Right lobe of liver (tissue), 6 donors: ENCODE results near the gene RDH12. TPM values are rescaled to one million over a fixed set of nuclear protein-coding genes. Genes with fewer than 3 reads are reported as not detected.

ENCODE experiments used
- ATAC-seq, 4 donors: fragments of 200-7000 bp; cut with Tn5 transposase; one replicate each; pipeline ENCODE4 v1.9.1; 2020; ENCODE audit warnings: mild to moderate bottlenecking in 4 of 4, moderate library complexity in 4 of 4
- DNase-seq, 3 donors: peaks; one replicate each; pipeline ENCODE4 v3.0.0-alpha.2; 2020
- H3K27ac ChIP-seq, 3 donors: fragments of 200-600 bp; one replicate each; pipeline ENCODE4 v1.8.0; 2022
- H3K27me3 ChIP-seq, 2 donors: fragments of 200-600 bp; one replicate each; pipeline ENCODE4 v1.8.0; 2022
- H3K36me3 ChIP-seq, 4 donors: fragments of 200-600 bp; sonication (generic) in 1 of 4; one replicate each; pipeline versions ENCODE4 v1.5.1 to v1.8.0; 2017 to 2022; ENCODE audit warnings: control low read depth in 1 of 4
- H3K4me1 ChIP-seq, 4 donors: fragments of 200-600 bp; sonication (generic) in 1 of 4; one replicate each; pipeline versions ENCODE4 v1.5.1 to v1.8.0; 2017 to 2022; ENCODE audit warnings: control low read depth in 1 of 4
- H3K4me3 ChIP-seq, 3 donors: fragments of 200-600 bp; one replicate each; pipeline ENCODE4 v1.8.0; 2022
- H3K9me3 ChIP-seq, 4 donors: fragments of 200-600 bp; sonication (generic) in 1 of 4; one replicate each; pipeline versions ENCODE4 v1.5.1 to v1.8.0; 2017 to 2022; ENCODE audit warnings: control low read depth in 1 of 4
- POLR2A ChIP-seq: fragments of 450-650 bp; IDR thresholded peaks from one replicate; pipeline ENCODE4 v1.6.1; 2017; ENCODE audit warnings: antibody characterized with exemption, mild to moderate bottlenecking
- WGBS: methylation state at CpG from one replicate; pipeline ENCODE4 v1.1.6; 2018; ENCODE audit warnings: low coverage, low lambda C conversion rate; ENCODE audit not compliant: insufficient coverage; ENCODE audit errors: missing lambda C conversion rate; 5-methylcytosine and 5-hydroxymethylcytosine counted together
- intact Hi-C, 2 donors: fragments of 100-400 bp; cut with DNase I; formaldehyde crosslinking; loops; one replicate each; pipeline versions ENCODE4 v1.11.2 to v1.14.1; 2022
- total RNA-seq, 6 experiments: library from RNA; depleted of rRNA in 2 of 6; stranded (reverse); fragments of >200 nt in 2 of 6; fragmentation: NEBNext Ultra II Directional in 3 of 6; extraction: Animal tissue kit (Norgen Biotek cat#: 25700) in 3 of 6; gene quantifications; one replicate each; pipeline versions ENCODE4 v1.1.0 to v1.2.4, GENCODE V29; 2016 to 2023
- TF ChIP-seq, protein P1 (sequence below), 4 donors: fragments of 200-600 bp in 3 of 4; fragments of 450-650 bp in 1 of 4; IDR thresholded peaks; one replicate each; pipeline versions ENCODE4 v1.5.1 to v1.8.0; 2016 to 2022; ENCODE audit warnings: antibody characterized with exemption in 4 of 4, mild to moderate bottlenecking in 2 of 4
- donor health status: DM: no; HTN: yes; CAD: no.
- donor health status: DM: no; HTN: no; CAD: no.
- donor health status: DM: no; HTN: no; CAD: no.
- donor health status: DM: no; HTN: yes; CAD: no.
- donor health status: DM: no; HTN: yes; CAD: no.

The RDH12 gene
- total RNA-seq, 6 experiments from 2014 or later: 0.22 to 2.4 (median 1.2) TPM

DNA sequence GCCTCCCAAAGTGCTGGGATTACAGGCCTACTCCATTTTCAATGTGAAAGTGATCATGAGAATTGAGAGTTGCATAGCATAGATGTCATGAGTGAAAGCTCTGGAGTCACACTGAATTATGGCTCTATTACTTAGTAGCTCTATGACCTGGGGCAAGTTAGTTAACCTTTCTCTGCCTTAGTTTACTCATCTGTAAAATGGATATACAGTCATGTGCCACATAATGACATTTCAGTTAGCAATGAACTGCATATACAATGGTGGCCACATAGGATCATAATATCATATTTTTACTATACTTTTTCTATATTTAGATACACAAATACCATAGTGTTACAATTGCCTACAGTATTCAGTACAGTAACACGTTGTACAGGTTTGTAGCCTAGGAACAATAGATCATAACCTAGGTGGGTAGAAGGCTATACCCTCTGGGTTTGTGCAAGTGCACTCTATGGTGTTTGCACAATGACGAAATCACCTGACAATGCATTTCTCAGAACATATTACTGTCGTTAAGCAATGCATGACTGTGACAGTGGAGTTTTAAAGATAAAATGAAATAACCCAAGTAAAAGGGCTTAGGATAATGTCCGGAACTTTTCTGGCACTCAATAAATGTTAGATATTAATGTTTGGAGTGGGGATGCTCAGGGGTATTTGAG is 61.6 kb downstream of the RDH12 start:
- no peaks in the 10 kb centered on the region for H3K27me3 ChIP-seq
- no peak overlapping the region for H3K27ac ChIP-seq
- intact Hi-C loops: no loop called here
- peaks cover 0 to 61% (median 6%) of the 10 kb centered on the region in 4 donors for H3K36me3 ChIP-seq
- DNase-seq: no peak
- peak; percentile 45 to 83 (median 70) for ATAC-seq
- 48% methylated on average over 4 of the region's 4 CpGs for WGBS
- H3K4me1 ChIP-seq: peaks cover 0 to 7% (median 0%) of the 10 kb centered on the region in 4 donors
- no peak for TF ChIP-seq POLR2A
- TF ChIP-seq, protein P1, sequence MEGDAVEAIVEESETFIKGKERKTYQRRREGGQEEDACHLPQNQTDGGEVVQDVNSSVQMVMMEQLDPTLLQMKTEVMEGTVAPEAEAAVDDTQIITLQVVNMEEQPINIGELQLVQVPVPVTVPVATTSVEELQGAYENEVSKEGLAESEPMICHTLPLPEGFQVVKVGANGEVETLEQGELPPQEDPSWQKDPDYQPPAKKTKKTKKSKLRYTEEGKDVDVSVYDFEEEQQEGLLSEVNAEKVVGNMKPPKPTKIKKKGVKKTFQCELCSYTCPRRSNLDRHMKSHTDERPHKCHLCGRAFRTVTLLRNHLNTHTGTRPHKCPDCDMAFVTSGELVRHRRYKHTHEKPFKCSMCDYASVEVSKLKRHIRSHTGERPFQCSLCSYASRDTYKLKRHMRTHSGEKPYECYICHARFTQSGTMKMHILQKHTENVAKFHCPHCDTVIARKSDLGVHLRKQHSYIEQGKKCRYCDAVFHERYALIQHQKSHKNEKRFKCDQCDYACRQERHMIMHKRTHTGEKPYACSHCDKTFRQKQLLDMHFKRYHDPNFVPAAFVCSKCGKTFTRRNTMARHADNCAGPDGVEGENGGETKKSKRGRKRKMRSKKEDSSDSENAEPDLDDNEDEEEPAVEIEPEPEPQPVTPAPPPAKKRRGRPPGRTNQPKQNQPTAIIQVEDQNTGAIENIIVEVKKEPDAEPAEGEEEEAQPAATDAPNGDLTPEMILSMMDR (IDR thresholded peaks at IDR 0.05): no peak
- H3K9me3 ChIP-seq: no peaks in the 10 kb centered on the region
- H3K4me3 ChIP-seq: no peak overlapping the region

DNA sequence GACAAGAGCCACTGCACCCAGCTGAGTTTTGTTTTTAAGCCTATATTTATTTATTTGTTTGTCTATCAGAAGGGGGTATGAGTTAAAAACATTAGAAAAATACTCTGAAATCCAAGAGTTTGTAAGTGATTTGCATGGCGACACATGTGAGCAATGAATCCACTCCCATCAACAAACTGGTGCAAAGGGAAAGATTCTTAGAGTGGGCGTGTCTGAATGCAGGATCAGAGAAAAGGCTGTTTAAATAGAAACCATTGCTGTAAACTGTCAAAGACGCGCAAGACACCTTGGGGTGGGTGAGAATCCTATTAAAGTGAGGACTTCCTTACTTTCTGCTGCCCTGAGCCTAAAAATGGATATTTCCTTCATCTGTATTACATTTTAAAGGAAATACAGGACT is 62.8 kb downstream of the RDH12 start:
- no peak for TF ChIP-seq POLR2A
- TF ChIP-seq, protein P1 (IDR thresholded peaks at IDR 0.05): no peak
- Histone ChIP-seq H3K9me3 (no peaks in the 10 kb centered on the region), H3K27ac (no peak overlapping the region), H3K27me3 (no peaks in the 10 kb centered on the region), H3K4me3 (no peak overlapping the region), H3K4me1 (peaks cover 0 to 7% (median 0%) of the 10 kb centered on the region in 4 donors), H3K36me3 (peaks cover 0 to 73% (median 8%) of the 10 kb centered on the region in 4 donors)
- WGBS: 97% methylated on average over 4 of the region's 4 CpGs
- DNase-seq: no peak
- no peak for ATAC-seq
- intact Hi-C loops: no loop called here

DNA sequence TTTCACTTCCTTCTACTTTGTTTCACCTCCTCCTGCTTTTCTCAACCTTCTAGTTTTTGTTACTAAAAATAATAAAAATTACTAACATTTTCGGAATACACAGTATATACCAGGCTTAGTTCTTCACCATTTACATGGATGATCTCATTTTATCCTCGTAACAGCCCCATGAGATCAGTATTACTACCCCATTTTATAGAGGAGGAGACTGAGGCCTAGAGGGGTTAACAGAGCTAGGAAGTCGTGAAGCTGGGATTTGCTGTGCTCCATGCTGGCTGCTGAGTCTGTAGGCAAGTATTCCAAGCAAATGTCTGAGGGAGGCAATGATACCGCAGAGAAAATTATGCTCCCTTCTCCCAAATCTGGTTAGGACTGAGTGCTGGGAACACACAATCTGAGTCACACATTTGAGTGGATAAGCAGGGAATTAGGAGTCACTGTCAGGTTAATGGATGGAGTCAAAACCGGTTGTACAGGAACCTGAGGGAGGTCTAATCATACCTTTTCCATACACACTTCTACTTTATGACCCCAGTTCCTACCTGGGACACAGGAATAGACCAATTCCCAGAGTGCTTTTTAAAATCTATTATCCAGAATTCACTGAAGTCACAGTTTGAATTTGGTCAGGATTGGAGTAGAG is 63.6 kb downstream of the RDH12 start:
- 87% methylated on average over 5 of the region's 5 CpGs for WGBS
- no peak for ATAC-seq
- H3K4me3 ChIP-seq: no peak overlapping the region
- intact Hi-C loops: no loop called here
- no peaks in the 10 kb centered on the region for H3K27me3 ChIP-seq
- no peak overlapping the region for H3K27ac ChIP-seq
- H3K36me3 ChIP-seq: peaks cover 0 to 69% (median 10%) of the 10 kb centered on the region in 4 donors
- TF ChIP-seq POLR2A: no peak
- TF ChIP-seq, protein P1 (IDR thresholded peaks at IDR 0.05): no peak
- peaks cover 0 to 7% (median 0%) of the 10 kb centered on the region in 4 donors for H3K4me1 ChIP-seq
- no peak for DNase-seq
- H3K9me3 ChIP-seq: no peaks in the 10 kb centered on the region

DNA sequence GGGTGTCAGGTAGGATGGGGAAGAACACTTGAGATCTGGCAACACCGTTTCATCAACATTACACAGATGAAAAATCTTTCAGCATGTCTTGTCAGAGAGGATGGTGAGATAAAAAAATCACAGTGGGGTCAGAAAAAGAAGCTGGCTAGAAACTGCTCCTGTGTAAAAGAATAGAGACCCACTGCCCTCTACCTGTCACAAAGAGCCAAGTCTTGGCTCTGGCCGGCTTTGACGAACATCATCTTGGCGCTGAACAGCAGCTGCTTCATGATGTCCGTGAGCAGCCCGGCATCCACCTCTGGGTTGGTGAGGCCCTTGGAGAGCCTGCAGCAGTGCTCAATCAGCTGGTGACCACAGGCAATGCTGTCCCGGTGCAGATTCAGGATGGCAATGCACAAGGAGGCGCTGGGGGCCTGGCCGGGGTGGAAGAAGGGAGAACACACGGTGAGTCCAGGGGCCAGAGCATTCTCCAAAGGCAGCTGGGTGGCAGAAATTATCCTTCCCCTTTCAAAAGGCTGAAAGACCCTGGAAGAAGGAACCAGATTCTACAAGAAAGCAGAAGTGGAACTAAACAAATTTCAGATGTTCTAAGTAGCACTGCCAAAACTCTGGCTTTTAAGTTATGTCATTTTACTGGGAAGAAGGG is 64.5 kb downstream of the RDH12 start:
- H3K27ac ChIP-seq: no peak overlapping the region
- 83% methylated on average over 1 of the region's 10 CpGs for WGBS
- no peak overlapping the region for H3K4me3 ChIP-seq
- peaks cover 0 to 7% (median 0%) of the 10 kb centered on the region in 4 donors for H3K4me1 ChIP-seq
- intact Hi-C loops: no loop called here
- DNase-seq: peak in 2 of 3 donors; percentile 21 to 58
- H3K27me3 ChIP-seq: no peaks in the 10 kb centered on the region
- peaks cover 0 to 69% (median 9%) of the 10 kb centered on the region in 4 donors for H3K36me3 ChIP-seq
- TF ChIP-seq, protein P1 (IDR thresholded peaks at IDR 0.05): peak in 2 of 4 donors; percentile 21 to 22
- no peak for TF ChIP-seq POLR2A
- no peaks in the 10 kb centered on the region for H3K9me3 ChIP-seq
- peak; percentile 37 to 61 (median 46) for ATAC-seq
